ACC112 (cell line): ENCODE measurements around the gene TRAF3IP3.
A peak's percentile ranks its signal among the peaks of the same experiment; 100 is the strongest.

ENCODE experiments used
- H2AFZ ChIP-seq: fragments of 200-600 bp; sonication (generic); one replicate; pipeline ENCODE4 v1.6.0; 2017; ENCODE audit warnings: antibody characterized with exemption, low read length; ENCODE audit not compliant: unreplicated experiment
- H3K27ac ChIP-seq: fragments of 200-600 bp; sonication (generic); 2 replicates; pipeline ENCODE4 v1.5.1; 2014; ENCODE audit warnings: low read depth, mild to moderate bottlenecking, antibody characterized with exemption, low read length, moderate library complexity
- H3K27me3 ChIP-seq: fragments of 200-600 bp; sonication (generic); 2 replicates; pipeline ENCODE4 v1.6.1; 2014; ENCODE audit warnings: mild to moderate bottlenecking, antibody characterized with exemption, low read length, moderate library complexity, mixed read lengths; ENCODE audit not compliant: insufficient read depth
- H3K36me3 ChIP-seq: fragments of 200-600 bp; sonication (generic); 2 replicates; pipeline ENCODE4 v1.6.1; 2016; ENCODE audit warnings: mild to moderate bottlenecking, antibody characterized with exemption, low read length, moderate library complexity, mixed read lengths; ENCODE audit not compliant: insufficient read depth
- H3K4me1 ChIP-seq: fragments of 200-600 bp; sonication (generic); one replicate; pipeline ENCODE4 v1.6.1; 2016; ENCODE audit warnings: low read length, mixed read lengths; ENCODE audit not compliant: insufficient read depth, unreplicated experiment, control insufficient read depth
- H3K4me3 ChIP-seq: fragments of 200-600 bp; sonication (generic); 2 replicates; pipeline ENCODE4 v1.5.1; 2014; ENCODE audit warnings: mild to moderate bottlenecking, low read depth, low read length
- H3K79me2 ChIP-seq: fragments of 200-600 bp; sonication (generic); one replicate; pipeline ENCODE4 v1.6.0; 2016; ENCODE audit warnings: low read length; ENCODE audit not compliant: control insufficient read depth, unreplicated experiment, insufficient read depth

TRAF3IP3 gene

GRCh38 chr1:209755926-209756614 lies at the start of gene TRAF3IP3:
Gene TRAF3IP3 (plus strand): TSS chr1:209756053. CDS start chr1:209760040, 3,987 bp downstream.
- no peak within 1 kb of the TSS for H2AFZ ChIP-seq
- H3K4me1 ChIP-seq: peaks cover under 1% of the 10 kb centered on the region
- H3K79me2 ChIP-seq: no peaks in the 10 kb centered on the region
- H3K4me3 ChIP-seq: no peak within 1 kb of the TSS
- no peak within 1 kb of the TSS for H3K27ac ChIP-seq
- H3K27me3 ChIP-seq: peaks cover 7% of the 10 kb centered on the region; the same call in 1 of the 2 replicates
- no peaks in the 10 kb centered on the region for H3K36me3 ChIP-seq

GRCh38 chr1:209706622-209707021 lies 49.2 kb upstream of the TRAF3IP3 start:
- Histone ChIP-seq H3K4me3 (no peak overlapping the region), H3K4me1 (peaks cover 19% of the 10 kb centered on the region), H3K27ac (no peak overlapping the region)

GRCh38 chr1:209707308-209707707 lies 48.5 kb upstream of the TRAF3IP3 start:
- no peaks in the 10 kb centered on the region for H3K36me3 ChIP-seq

More at GRCh38 chr1:209706622-209707021, 49.2 kb upstream of the TRAF3IP3 start:
- Histone ChIP-seq H3K27me3 (no peaks in the 10 kb centered on the region), H2AFZ (no peak overlapping the region), H3K79me2 (no peaks in the 10 kb centered on the region), H3K36me3 (no peaks in the 10 kb centered on the region)

GRCh38 chr1:209708297-209708696 lies 47.6 kb upstream of the TRAF3IP3 start:
- Histone ChIP-seq H2AFZ (no peak overlapping the region), H3K27me3 (no peaks in the 10 kb centered on the region)

More at GRCh38 chr1:209707308-209707707, 48.5 kb upstream of the TRAF3IP3 start:
- no peaks in the 10 kb centered on the region for H3K79me2 ChIP-seq
- no peak overlapping the region for H3K4me3 ChIP-seq
- peaks cover 25% of the 10 kb centered on the region for H3K4me1 ChIP-seq
- H2AFZ ChIP-seq: no peak overlapping the region
- no peak overlapping the region for H3K27ac ChIP-seq
- H3K27me3 ChIP-seq: no peaks in the 10 kb centered on the region

GRCh38 chr1:209710093-209710492 lies 45.8 kb upstream of the TRAF3IP3 start:
- Histone ChIP-seq H3K4me3 (no peak overlapping the region), H3K27ac (no peak overlapping the region), H3K79me2 (no peaks in the 10 kb centered on the region), H3K36me3 (no peaks in the 10 kb centered on the region), H3K27me3 (no peaks in the 10 kb centered on the region), H3K4me1 (peaks cover 37% of the 10 kb centered on the region), H2AFZ (no peak overlapping the region)

More at GRCh38 chr1:209708297-209708696, 47.6 kb upstream of the TRAF3IP3 start:
- Histone ChIP-seq H3K4me3 (no peak overlapping the region), H3K36me3 (no peaks in the 10 kb centered on the region), H3K4me1 (peaks cover 34% of the 10 kb centered on the region), H3K27ac (no peak overlapping the region), H3K79me2 (no peaks in the 10 kb centered on the region)

GRCh38 chr1:209710847-209711246 lies 45.0 kb upstream of the TRAF3IP3 start:
- Histone ChIP-seq H3K4me3 (no peak overlapping the region), H3K27me3 (no peaks in the 10 kb centered on the region), H3K79me2 (no peaks in the 10 kb centered on the region), H3K4me1 (peaks cover 35% of the 10 kb centered on the region), H3K27ac (no peak overlapping the region), H3K36me3 (no peaks in the 10 kb centered on the region), H2AFZ (no peak overlapping the region)

GRCh38 chr1:209714338-209714737 lies 41.5 kb upstream of the TRAF3IP3 start:
- Histone ChIP-seq H3K27ac (no peak overlapping the region), H2AFZ (no peak overlapping the region), H3K4me3 (no peak overlapping the region), H3K36me3 (no peaks in the 10 kb centered on the region), H3K79me2 (no peaks in the 10 kb centered on the region), H3K4me1 (peaks cover 24% of the 10 kb centered on the region), H3K27me3 (no peaks in the 10 kb centered on the region)

GRCh38 chr1:209715314-209715713 lies 40.5 kb upstream of the TRAF3IP3 start:
- Histone ChIP-seq H3K4me1 (peaks cover 24% of the 10 kb centered on the region), H3K79me2 (no peaks in the 10 kb centered on the region), H3K27me3 (no peaks in the 10 kb centered on the region), H3K27ac (no peak overlapping the region), H3K36me3 (no peaks in the 10 kb centered on the region), H3K4me3 (no peak overlapping the region), H2AFZ (no peak overlapping the region)

GRCh38 chr1:209717818-209718217 lies 38.0 kb upstream of the TRAF3IP3 start:
- H3K4me1 ChIP-seq: peaks cover 13% of the 10 kb centered on the region
- no peaks in the 10 kb centered on the region for H3K79me2 ChIP-seq
- H3K27me3 ChIP-seq: no peaks in the 10 kb centered on the region
- no peak overlapping the region for H2AFZ ChIP-seq
- no peaks in the 10 kb centered on the region for H3K36me3 ChIP-seq
- no peak overlapping the region for H3K4me3 ChIP-seq
- H3K27ac ChIP-seq: no peak overlapping the region

GRCh38 chr1:209720326-209720725 lies 35.5 kb upstream of the TRAF3IP3 start:
- Histone ChIP-seq H3K36me3 (no peaks in the 10 kb centered on the region), H3K4me1 (no peaks in the 10 kb centered on the region), H3K4me3 (no peak overlapping the region)

GRCh38 chr1:209720826-209721225 lies 35.0 kb upstream of the TRAF3IP3 start:
- Histone ChIP-seq H2AFZ (no peak overlapping the region), H3K4me3 (no peak overlapping the region), H3K36me3 (no peaks in the 10 kb centered on the region), H3K27me3 (no peaks in the 10 kb centered on the region), H3K4me1 (no peaks in the 10 kb centered on the region), H3K79me2 (no peaks in the 10 kb centered on the region), H3K27ac (peak overlapping the region; percentile 5; the same call in 1 of the 2 replicates)

More at GRCh38 chr1:209720326-209720725, 35.5 kb upstream of the TRAF3IP3 start:
- no peaks in the 10 kb centered on the region for H3K79me2 ChIP-seq
- H2AFZ ChIP-seq: no peak overlapping the region
- no peak overlapping the region; the same call in 1 of the 2 replicates for H3K27ac ChIP-seq
- no peaks in the 10 kb centered on the region for H3K27me3 ChIP-seq
